ENCODE results near the gene ITFG2. TPM values are rescaled to one million over a fixed set of nuclear protein-coding genes. Genes with fewer than 3 reads are reported as not detected.

ITFG2 gene
- total RNA-seq, 1 experiment from 2014 or later: 41.6 TPM

GRCh38 chr12:2858944-2859421 lies 46.5 kb downstream of the ITFG2 start:
- WGBS (ENCODE audit: extremely low coverage, insufficient read length, low lambda C conversion rate): no CpG with 5 or more reads among the region's 12 CpGs
- no peak overlapping the region for H3K4me2 ChIP-seq (ENCODE audit: insufficient read depth, insufficient read length, low read length)
- no peak overlapping the region for H3K27ac ChIP-seq (ENCODE audit: insufficient read length, low read depth, low read length)
- H3K9me3 ChIP-seq (ENCODE audit: control insufficient read depth, low read depth, low read length): no peaks in the 10 kb centered on the region
- H3K4me1 Mint-ChIP-seq: peaks cover 14 to 38% of the 10 kb centered on the region in 2 experiments
- no peaks in the 10 kb centered on the region for H3K79me2 ChIP-seq (ENCODE audit: insufficient read depth, low read length)
- H2BK5ac ChIP-seq (ENCODE audit: insufficient read length, low read length): no peak overlapping the region
- H3K79me1 ChIP-seq (ENCODE audit: insufficient read depth, low read depth, low read length, poor library complexity, severe bottlenecking): no peaks in the 10 kb centered on the region
- H3T11ph ChIP-seq (ENCODE audit: low read length): no peak overlapping the region
- H2BK20ac ChIP-seq (ENCODE audit: low read depth, low read length, poor library complexity, severe bottlenecking): no peak overlapping the region
- H2BK120ac ChIP-seq (ENCODE audit: low read depth, low read length, poor library complexity, severe bottlenecking): no peak overlapping the region
- H3K4me1 ChIP-seq (ENCODE audit: insufficient read depth, low read length): no peaks in the 10 kb centered on the region
- H2BK12ac ChIP-seq (ENCODE audit: insufficient read length, low read depth, low read length): no peak overlapping the region
- H4K8ac ChIP-seq (replicated peaks; ENCODE audit: insufficient read length, low read depth, low read length): no peak overlapping the region
- H3K27me3 Mint-ChIP-seq (ENCODE audit: low read depth): peaks cover 3% of the 10 kb centered on the region
- H4K5ac ChIP-seq (ENCODE audit: insufficient read length, low read depth, low read length): no peak overlapping the region
- no peak overlapping the region for H3K9ac ChIP-seq (ENCODE audit: extremely low read depth, insufficient read length, low read length)
- H3K56ac ChIP-seq (ENCODE audit: insufficient read length, low read depth, low read length): no peak overlapping the region
- H2BK15ac ChIP-seq (ENCODE audit: low read depth, low read length): no peak overlapping the region
- no peaks in the 10 kb centered on the region for H3K9me3 Mint-ChIP-seq
- H2AK5ac ChIP-seq (ENCODE audit: insufficient read length, low read length): no peak overlapping the region
- no peak overlapping the region for H2AFZ ChIP-seq (ENCODE audit: low read length)
- H3K27me3 ChIP-seq (ENCODE audit: insufficient read depth, low read length): no peaks in the 10 kb centered on the region
- H3K18ac ChIP-seq (ENCODE audit: insufficient read length, low read depth, low read length): no peak overlapping the region
- H4K91ac ChIP-seq (ENCODE audit: insufficient read length, low read depth, low read length): no peak overlapping the region
- no peak overlapping the region for H3K4ac ChIP-seq (ENCODE audit: low read depth, low read length)
- no peak for TF ChIP-seq CTCF (conservative IDR thresholded peaks at IDR 0.05)
- H3K4me3 Mint-ChIP-seq: peak overlapping the region in 1 of 2 experiments; percentile 40; a peak in 2 of 5 replicates
- peaks cover 37 to 50% (median 49%) of the 10 kb centered on the region in 3 experiments for H3K36me3 Mint-ChIP-seq (ENCODE audit: insufficient read depth in 1 of 3, low read depth in 3 of 3)
- peak overlapping the region; percentile 44 to 92 (median 74); a peak in 5 of 7 replicates for H3K27ac Mint-ChIP-seq
- no peaks in the 10 kb centered on the region for H3K23me2 ChIP-seq (ENCODE audit: insufficient read length, low read depth, low read length, poor library complexity, severe bottlenecking)
- no peak overlapping the region for H3K14ac ChIP-seq (ENCODE audit: insufficient read depth, low read length)
- H3K23ac ChIP-seq (ENCODE audit: insufficient read length, low read depth, low read length): no peak overlapping the region
- H4K20me1 ChIP-seq (ENCODE audit: control insufficient read depth, insufficient read depth, insufficient read length): no peaks in the 10 kb centered on the region
- no peak for DNase-seq
